Natural killer cell (primary cell): ENCODE data around the gene JAML. TPM values are rescaled to one million over a fixed set of nuclear protein-coding genes. Genes with fewer than 3 reads are reported as not detected.

Source experiments
- ATAC-seq, 3 donors: fragments of 150-1000 bp in 2 of 3; fragments of 200-7000 bp in 1 of 3; cut with Tn5 transposase; 1 replicate in 1 of 3; 2 replicates in 2 of 3; pipeline ENCODE4 v1.10.0; 2021; ENCODE audit warnings: mild to moderate bottlenecking in 2 of 3, moderate library complexity in 2 of 3
- DNase-seq, 2 donors: peaks; one replicate each; pipeline versions ENCODE4 v3.0.0 to v3.0.0-alpha.2; 2013 to 2021; ENCODE audit warnings: mixed read lengths in 1 of 2
- H3K27ac ChIP-seq: one replicate; pipeline ENCODE4 v1.5.1; 2013; ENCODE audit warnings: mild to moderate bottlenecking, low read length
- H3K27me3 ChIP-seq: one replicate; pipeline ENCODE4 v1.6.1; 2013; ENCODE audit warnings: low read length; ENCODE audit not compliant: control insufficient read depth, insufficient read depth
- H3K36me3 ChIP-seq: one replicate; pipeline ENCODE4 v1.6.1; 2013; ENCODE audit warnings: low read length; ENCODE audit not compliant: control insufficient read depth, insufficient read depth
- H3K4me1 ChIP-seq: one replicate; pipeline ENCODE4 v1.6.1; 2013; ENCODE audit warnings: low read length; ENCODE audit not compliant: control insufficient read depth, insufficient read depth
- H3K4me3 ChIP-seq: one replicate; pipeline ENCODE4 v1.5.1; 2013; ENCODE audit warnings: low read length
- H3K9me3 ChIP-seq: one replicate; pipeline ENCODE4 v1.6.1; 2013; ENCODE audit warnings: low read length; ENCODE audit not compliant: control insufficient read depth, insufficient read depth
- H3K27ac Mint-ChIP-seq, 2 donors: one replicate each; pipeline ENCODE4 v1.8.0; 2022; ENCODE audit warnings: mild to moderate bottlenecking in 2 of 2, mixed read lengths in 2 of 2, moderate library complexity in 1 of 2
- H3K27me3 Mint-ChIP-seq, 2 donors: one replicate each; pipeline ENCODE4 v1.8.0; 2022; ENCODE audit warnings: low read depth in 2 of 2, mixed read lengths in 2 of 2
- H3K36me3 Mint-ChIP-seq: one replicate; pipeline ENCODE4 v1.8.0; 2022; ENCODE audit warnings: mixed read lengths
- H3K4me1 Mint-ChIP-seq, 2 donors: one replicate each; pipeline ENCODE4 v1.8.0; 2022; ENCODE audit warnings: mixed read lengths in 2 of 2
- H3K4me3 Mint-ChIP-seq: one replicate; pipeline ENCODE4 v1.8.0; 2022; ENCODE audit warnings: mild to moderate bottlenecking, moderate library complexity, mixed read lengths
- H3K9me3 Mint-ChIP-seq, 2 donors: one replicate each; pipeline ENCODE4 v1.8.0; 2022; ENCODE audit warnings: mixed read lengths in 2 of 2
- WGBS: methylation state at CpG from one replicate; pipeline ENCODE4 v1.1.7; 2013; ENCODE audit warnings: missing lambda C conversion rate; ENCODE audit not compliant: insufficient coverage; 5-methylcytosine and 5-hydroxymethylcytosine counted together
- intact Hi-C: fragments of 100-400 bp; cut with micrococcal nuclease; formaldehyde crosslinking; loops from one replicate; pipeline ENCODE4 v1.14.2; 2022
- total RNA-seq, 4 donors: library from RNA; stranded (reverse); fragments of 120-200 nt in 1 of 4; gene quantifications; one replicate each; pipeline versions ENCODE4 v1.2.3 to v1.2.4, GENCODE V29; 2013 to 2022
- TF ChIP-seq, protein P1 (sequence below): fragments of 200-600 bp; IDR thresholded peaks from one replicate; pipeline ENCODE4 v1.8.0; 2022; ENCODE audit warnings: antibody characterized with exemption

The JAML gene
- total RNA-seq, 3 donors from 2014 or later (not counting 1 experiment from before 2014, with no cell fraction given) = 7.1 to 27.8 (median 12.8) TPM

DNA sequence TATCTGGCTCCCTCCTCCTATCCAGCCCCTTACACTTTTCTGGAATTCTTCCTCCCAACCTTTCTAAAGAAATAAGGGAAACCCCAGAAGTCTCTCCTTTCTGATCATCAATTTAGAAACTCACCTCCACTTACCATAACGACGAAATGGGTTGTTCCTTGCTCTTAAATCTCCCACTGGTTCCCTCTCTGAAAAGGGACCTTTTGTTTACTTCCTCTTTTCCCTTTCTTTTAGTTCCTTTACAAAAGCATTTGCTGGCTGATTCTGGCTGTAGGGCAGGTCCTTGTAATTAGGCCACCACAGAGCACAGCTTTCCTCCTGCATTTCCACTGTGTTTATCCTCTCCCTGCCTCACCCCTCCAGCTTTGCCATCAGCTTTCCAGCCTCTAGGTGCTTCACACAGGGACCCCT is 12.0 kb downstream of the JAML start:
- no peak overlapping the region for H3K4me3 ChIP-seq
- H3K4me3 Mint-ChIP-seq = no peak overlapping the region
- H3K4me1 Mint-ChIP-seq = peaks cover 7 to 45% of the 10 kb centered on the region in 2 donors
- H3K36me3 Mint-ChIP-seq = no peaks in the 10 kb centered on the region
- intact Hi-C loops = no loop called here
- peaks cover 4% of the 10 kb centered on the region for H3K36me3 ChIP-seq
- no peak overlapping the region for H3K27ac ChIP-seq
- no peaks in the 10 kb centered on the region for H3K9me3 ChIP-seq
- 63% methylated on average over 2 of the region's 2 CpGs for WGBS
- no peak for ATAC-seq
- no peaks in the 10 kb centered on the region for H3K9me3 Mint-ChIP-seq
- H3K27me3 ChIP-seq = no peaks in the 10 kb centered on the region
- DNase-seq = no peak
- H3K4me1 ChIP-seq = peaks cover 17% of the 10 kb centered on the region
- peak overlapping the region in 1 of 2 donors; percentile 9 for H3K27ac Mint-ChIP-seq
- TF ChIP-seq, protein P1, sequence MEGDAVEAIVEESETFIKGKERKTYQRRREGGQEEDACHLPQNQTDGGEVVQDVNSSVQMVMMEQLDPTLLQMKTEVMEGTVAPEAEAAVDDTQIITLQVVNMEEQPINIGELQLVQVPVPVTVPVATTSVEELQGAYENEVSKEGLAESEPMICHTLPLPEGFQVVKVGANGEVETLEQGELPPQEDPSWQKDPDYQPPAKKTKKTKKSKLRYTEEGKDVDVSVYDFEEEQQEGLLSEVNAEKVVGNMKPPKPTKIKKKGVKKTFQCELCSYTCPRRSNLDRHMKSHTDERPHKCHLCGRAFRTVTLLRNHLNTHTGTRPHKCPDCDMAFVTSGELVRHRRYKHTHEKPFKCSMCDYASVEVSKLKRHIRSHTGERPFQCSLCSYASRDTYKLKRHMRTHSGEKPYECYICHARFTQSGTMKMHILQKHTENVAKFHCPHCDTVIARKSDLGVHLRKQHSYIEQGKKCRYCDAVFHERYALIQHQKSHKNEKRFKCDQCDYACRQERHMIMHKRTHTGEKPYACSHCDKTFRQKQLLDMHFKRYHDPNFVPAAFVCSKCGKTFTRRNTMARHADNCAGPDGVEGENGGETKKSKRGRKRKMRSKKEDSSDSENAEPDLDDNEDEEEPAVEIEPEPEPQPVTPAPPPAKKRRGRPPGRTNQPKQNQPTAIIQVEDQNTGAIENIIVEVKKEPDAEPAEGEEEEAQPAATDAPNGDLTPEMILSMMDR = no peak
- H3K27me3 Mint-ChIP-seq = peaks cover 15 to 45% of the 10 kb centered on the region in 2 donors

DNA sequence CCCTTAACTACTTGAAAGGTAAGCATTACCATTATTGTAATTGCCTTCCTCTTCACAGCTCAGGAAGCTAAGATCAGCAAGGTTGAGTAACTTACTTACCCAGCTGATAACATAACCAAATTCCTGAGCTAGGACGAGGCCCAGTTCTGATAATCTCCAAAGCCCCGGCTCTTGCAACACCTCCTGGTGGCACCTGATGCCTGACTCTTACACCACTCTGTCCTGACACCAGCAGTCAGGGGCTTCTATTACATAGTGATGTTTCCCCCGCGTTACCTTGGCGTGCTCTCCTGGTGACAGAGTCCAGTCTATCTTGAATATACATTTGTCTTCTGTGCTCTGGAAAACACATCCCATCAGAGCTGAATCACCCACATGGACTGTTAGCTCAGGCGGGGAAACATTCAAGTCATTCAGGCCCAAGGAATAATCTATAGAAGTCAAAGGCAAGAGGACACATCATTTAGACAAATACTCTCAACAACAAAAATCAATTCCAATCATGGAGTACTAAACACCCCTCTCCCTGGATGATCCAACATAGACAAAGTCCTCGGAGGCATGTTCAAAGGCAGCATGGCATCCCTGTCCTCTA is 12.6 kb downstream of the JAML start:
- DNase-seq (no peak), ATAC-seq (peak in 1 of 3 donors; percentile 27)
- H3K27me3 ChIP-seq = no peaks in the 10 kb centered on the region
- WGBS = 89% methylated on average over 7 of the region's 7 CpGs
- H3K4me1 ChIP-seq = peaks cover 17% of the 10 kb centered on the region
- peaks cover 15 to 45% of the 10 kb centered on the region in 2 donors for H3K27me3 Mint-ChIP-seq
- peaks cover 4% of the 10 kb centered on the region for H3K36me3 ChIP-seq
- no peak overlapping the region for H3K27ac Mint-ChIP-seq
- no peaks in the 10 kb centered on the region for H3K9me3 ChIP-seq
- no peak overlapping the region for H3K27ac ChIP-seq
- H3K4me3 ChIP-seq = no peak overlapping the region
- peaks cover 8 to 47% of the 10 kb centered on the region in 2 donors for H3K4me1 Mint-ChIP-seq
- no peak overlapping the region for H3K4me3 Mint-ChIP-seq
- TF ChIP-seq, protein P1 = no peak
- H3K36me3 Mint-ChIP-seq = no peaks in the 10 kb centered on the region
- no peaks in the 10 kb centered on the region for H3K9me3 Mint-ChIP-seq
- intact Hi-C loops = no loop called here

DNA sequence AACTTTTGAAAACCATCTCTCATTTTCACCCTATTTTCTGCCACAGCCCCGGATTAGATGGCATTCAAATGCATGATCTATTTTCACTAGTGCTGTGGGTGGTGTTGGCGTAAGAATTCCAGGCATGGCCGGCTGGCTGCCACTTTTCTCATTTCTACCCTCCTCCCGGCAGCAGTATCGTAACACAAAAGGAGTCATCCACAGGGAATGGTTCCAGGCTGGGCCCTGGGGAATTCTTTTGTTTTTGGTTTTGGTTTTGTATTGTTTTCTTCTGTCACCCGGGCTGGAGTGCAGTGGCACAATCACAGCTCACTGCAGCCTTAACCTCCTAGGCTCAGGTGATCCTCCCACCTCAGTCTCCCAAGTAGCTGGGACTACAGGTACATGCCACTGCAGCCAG is 13.8 kb downstream of the JAML start:
- H3K27ac Mint-ChIP-seq = no peak overlapping the region
- no peak for DNase-seq
- H3K27me3 Mint-ChIP-seq = peaks cover 15 to 38% of the 10 kb centered on the region in 2 donors
- H3K9me3 Mint-ChIP-seq = no peaks in the 10 kb centered on the region
- no peaks in the 10 kb centered on the region for H3K27me3 ChIP-seq
- TF ChIP-seq, protein P1 = no peak
- no peak overlapping the region for H3K27ac ChIP-seq
- no peaks in the 10 kb centered on the region for H3K36me3 Mint-ChIP-seq
- 90% methylated on average over 5 of the region's 6 CpGs for WGBS
- no peaks in the 10 kb centered on the region for H3K9me3 ChIP-seq
- no peak for ATAC-seq
- H3K4me3 ChIP-seq = no peak overlapping the region
- peaks cover 20 to 52% of the 10 kb centered on the region in 2 donors for H3K4me1 Mint-ChIP-seq
- no peak overlapping the region for H3K4me3 Mint-ChIP-seq
- H3K36me3 ChIP-seq = peaks cover 4% of the 10 kb centered on the region
- intact Hi-C loops = no loop called here
- peaks cover 17% of the 10 kb centered on the region for H3K4me1 ChIP-seq

DNA sequence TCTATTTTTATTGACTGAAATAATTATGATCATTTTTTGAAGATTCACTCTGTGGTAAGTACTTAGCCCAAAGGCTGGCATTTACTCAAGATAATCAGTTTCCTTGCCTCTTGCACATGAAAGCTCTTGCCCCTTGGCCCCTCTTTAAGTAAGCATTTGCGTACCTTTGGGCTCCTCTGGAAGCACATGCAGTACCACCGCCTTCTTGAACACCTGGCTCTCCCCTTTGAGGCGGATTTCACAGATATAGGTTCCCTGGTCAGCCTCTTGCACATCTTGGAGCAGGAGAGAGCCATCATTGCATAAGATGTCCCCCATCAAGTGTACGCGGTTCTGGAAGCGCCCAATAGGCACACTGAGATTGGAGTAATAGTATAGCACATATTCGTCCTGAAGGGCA is 14.5 kb downstream of the JAML start:
- H3K4me1 Mint-ChIP-seq = peaks cover 25 to 52% of the 10 kb centered on the region in 2 donors

More for the DNA sequence above, 14.5 kb downstream of the JAML start:
- TF ChIP-seq, protein P1 = no peak
- intact Hi-C loops = no loop called here
- Histone ChIP-seq H3K36me3 (peaks cover 4% of the 10 kb centered on the region), H3K4me3 (no peak overlapping the region), H3K27ac (no peak overlapping the region), H3K27me3 (no peaks in the 10 kb centered on the region), H3K9me3 (no peaks in the 10 kb centered on the region), H3K4me1 (peaks cover 15% of the 10 kb centered on the region)
- Mint-ChIP-seq H3K4me3 (no peak overlapping the region), H3K27me3 (peaks cover 15 to 38% of the 10 kb centered on the region in 2 donors), H3K36me3 (no peaks in the 10 kb centered on the region), H3K9me3 (no peaks in the 10 kb centered on the region), H3K27ac (no peak overlapping the region)
- DNase-seq (no peak), ATAC-seq (no peak)
- WGBS = 95% methylated on average over 7 of the region's 7 CpGs
